Melanocyte of skin (primary cell): ENCODE results near the gene TRMT1. TPM values are rescaled to one million over a fixed set of nuclear protein-coding genes. Genes with fewer than 3 reads are reported as not detected.

Experiments
- total RNA-seq, 2 donors: library from RNA; depleted of rRNA; stranded (reverse); fragments of >200 nt; gene quantifications; 2 replicates each; pipeline ENCODE4 v1.2.3, GENCODE V29; 2012

TRMT1 gene
- total RNA-seq: 10 to 100 TPM; 21.7 to 35.0 TPM

GRCh38 chr19:13116282-13117175, at the start of gene TRMT1:
Gene TRMT1, minus strand, starts transcription at chr19:13116740. Its CDS starts 341 bp downstream, at chr19:13116399.

GRCh38 chr19:13150187-13150930, 33.8 kb upstream of the TRMT1 start, which contains the start of the genes IER2 and STX10:
Gene IER2, plus strand, starts transcription at chr19:13150411. Its CDS starts 2,776 bp downstream, at chr19:13153187.
Gene STX10, minus strand, starts transcription at chr19:13150375. Its CDS starts 202 bp downstream, at chr19:13150173.

GRCh38 chr19:13117772-13118423, 1.4 kb upstream of the TRMT1 start, which contains the start of gene NACC1:
Gene NACC1, plus strand, starts transcription at chr19:13118264. Its CDS starts 16,944 bp downstream, at chr19:13135208.

GRCh38 chr19:13102666-13103580, 13.6 kb downstream of the TRMT1 start, which contains the start of gene LYL1:
Gene LYL1, minus strand, starts transcription at chr19:13102858. Its CDS starts 1,687 bp downstream, at chr19:13101171.

Other genes with a start within 250 kb of the TRMT1 start
- 10 to 100 TPM; 28.0 to 42.3 TPM for gene DNASE2, start 235.3 kb downstream of the TRMT1 start, total RNA-seq
- gene KLF1, start 229.5 kb downstream of the TRMT1 start, total RNA-seq: under 1 TPM in 1 of 2 donors, not detected in 1; under 0.01 TPM
- gene GCDH, start 225.6 kb downstream of the TRMT1 start, total RNA-seq: 10 to 100 TPM; 41.0 to 59.6 TPM
- under 1 TPM in 1 of 2 donors, not detected in 1; 0.69 TPM for gene SYCE2, start 197.4 kb downstream of the TRMT1 start, total RNA-seq
- gene FARSA, start 183.0 kb downstream of the TRMT1 start, total RNA-seq: 100 to 1,000 TPM in 1 of 2 donors, 10 to 100 TPM in 1; 77.4 to 131 TPM
- gene CALR, start 178.1 kb downstream of the TRMT1 start, total RNA-seq: 1,000 to 10,000 TPM; 1,570 to 2,282 TPM
- gene RAD23A, start 170.9 kb downstream of the TRMT1 start, total RNA-seq: 100 to 1,000 TPM; 146 to 147 TPM
- gene GADD45GIP1, start 159.5 kb downstream of the TRMT1 start, total RNA-seq: 10 to 100 TPM; 20.3 to 21.3 TPM
- gene DAND5, start 147.2 kb downstream of the TRMT1 start, total RNA-seq: not detected
- 10 to 100 TPM; 19.6 to 27.2 TPM for gene NFIX, start 121.3 kb downstream of the TRMT1 start, total RNA-seq
- gene LYL1, start 13.9 kb downstream of the TRMT1 start, total RNA-seq: 1 to 10 TPM; 4.8 to 7.0 TPM
- 10 to 100 TPM; 51.6 to 76.9 TPM for gene NACC1, start 1.5 kb upstream of the TRMT1 start, total RNA-seq
- gene STX10, start 33.6 kb upstream of the TRMT1 start, total RNA-seq: 10 to 100 TPM; 43.7 to 68.3 TPM
- gene IER2, start 33.7 kb upstream of the TRMT1 start, total RNA-seq: 10 to 100 TPM in 1 of 2 donors, 1 to 10 TPM in 1; 6.5 to 17.6 TPM